PC-9 (cell line): ENCODE data around the gene MMP15. TPM values are rescaled to one million over a fixed set of nuclear protein-coding genes. Genes with fewer than 3 reads are reported as not detected.

Source experiments
- BruUV-seq: library from RNA; stranded (reverse); fragments of 400-500 nt; replicated peaks from 2 replicates; lab custom pipeline; 2021; lab: Mats Ljungman, UMichigan
- CTCF ChIA-PET: fragments of 300-600 bp; sonication (Branson Sonifier 250); formaldehyde crosslinking; loops from one replicate; lab custom pipeline; 2022; ENCODE audit warnings: antibody characterized with exemption; lab: Charles Lee
- POLR2A ChIA-PET: fragments of 300-600 bp; sonication (Branson Sonifier 250); formaldehyde crosslinking; loops from one replicate; lab custom pipeline; 2022; ENCODE audit warnings: antibody characterized with exemption; ENCODE audit not compliant: unreplicated experiment; lab: Charles Lee
- DNase-seq, 2 experiments: peaks; one replicate each; pipeline versions ENCODE4 v3.0.0 to v3.0.0-alpha.2; 2015 to 2022; ENCODE audit warnings: mixed read lengths in 1 of 2
- H2AFZ ChIP-seq: fragments of 200-600 bp; sonication (generic); 2 replicates; pipeline ENCODE4 v1.8.1; 2017; ENCODE audit warnings: antibody characterized with exemption
- H3F3A ChIP-seq: fragments of 200-600 bp; sonication (generic); 2 replicates; pipeline ENCODE4 v1.8.1; 2017; ENCODE audit warnings: antibody characterized with exemption, mild to moderate bottlenecking, low read depth; ENCODE audit not compliant: insufficient read depth
- H3K27ac ChIP-seq: fragments of 200-600 bp; sonication (generic); 2 replicates; pipeline ENCODE4 v1.6.1; 2016; ENCODE audit warnings: mixed run types
- H3K27me3 ChIP-seq: fragments of 200-600 bp; sonication (generic); 2 replicates; pipeline ENCODE4 v1.6.1; 2016; ENCODE audit warnings: low read depth, mixed run types; ENCODE audit not compliant: insufficient read depth
- H3K36me3 ChIP-seq: fragments of 200-600 bp; sonication (generic); 2 replicates; pipeline ENCODE4 v1.6.1; 2016; ENCODE audit warnings: low read depth, mixed run types
- H3K4me1 ChIP-seq: fragments of 200-600 bp; sonication (generic); replicated peaks from 2 replicates; pipeline ENCODE4 v1.6.1; 2016; ENCODE audit warnings: mixed run types; ENCODE audit not compliant: insufficient read depth
- H3K4me2 ChIP-seq: fragments of 200-600 bp; sonication (generic); 2 replicates; pipeline ENCODE4 v1.6.1; 2017; ENCODE audit warnings: mixed run types
- H3K4me3 ChIP-seq: fragments of 200-600 bp; sonication (generic); 2 replicates; pipeline ENCODE4 v1.6.1; 2016; ENCODE audit warnings: mixed run types
- H3K79me2 ChIP-seq: fragments of 200-600 bp; sonication (generic); 2 replicates; pipeline ENCODE4 v1.6.1; 2017; ENCODE audit warnings: low read depth, mixed run types
- H3K9me2 ChIP-seq: fragments of 200-600 bp; sonication (generic); 2 replicates; pipeline ENCODE4 v1.8.1; 2017; ENCODE audit warnings: mild to moderate bottlenecking; ENCODE audit not compliant: insufficient read depth
- H3K9me3 ChIP-seq: fragments of 200-600 bp; sonication (generic); 2 replicates; pipeline ENCODE4 v1.8.1; 2016; ENCODE audit warnings: low read depth; ENCODE audit not compliant: insufficient read depth
- H4K20me1 ChIP-seq: fragments of 200-600 bp; sonication (generic); 2 replicates; pipeline ENCODE4 v1.8.1; 2017; ENCODE audit not compliant: insufficient read depth
- CTCF ChIP-seq: fragments of 200-600 bp; sonication (generic); conservative IDR thresholded peaks from 2 replicates; pipeline ENCODE4 v1.6.1; 2017; ENCODE audit warnings: mixed run types, antibody characterized with exemption, mild to moderate bottlenecking, moderate library complexity
- EZH2 ChIP-seq: fragments of 200-600 bp; sonication (generic); IDR thresholded peaks from 2 replicates; pipeline ENCODE4 v1.8.0; 2017; ENCODE audit warnings: antibody characterized with exemption, low read depth
- intact Hi-C: fragments of 100-400 bp; cut with micrococcal nuclease; formaldehyde crosslinking; loops from one replicate; pipeline ENCODE4 v1.10.0; 2022; ENCODE audit not compliant: unreplicated experiment
- total RNA-seq: library from RNA; stranded (reverse); gene quantifications from 2 replicates; pipeline ENCODE4 v1.2.3, GENCODE V29; 2021

Gene MMP15
- total RNA-seq, 1 experiment from 2014 or later: 20.1 TPM

GRCh38 chr16:58057121-58057520, 31.6 kb downstream of the MMP15 start:
- no peak overlapping the region for H3K4me3 ChIP-seq
- POLR2A ChIA-PET: no interaction called here
- intact Hi-C loops: no loop called here
- H3F3A ChIP-seq: no peaks in the 10 kb centered on the region
- no peaks in the 10 kb centered on the region for H3K36me3 ChIP-seq
- H3K27ac ChIP-seq: no peak overlapping the region
- H2AFZ ChIP-seq: no peak overlapping the region
- TF ChIP-seq CTCF (no peak), EZH2 (no peak)
- CTCF ChIA-PET: no interaction called here
- no peaks in the 10 kb centered on the region for H3K9me2 ChIP-seq
- BruUV-seq: no TSS peak
- no peaks in the 10 kb centered on the region for H3K9me3 ChIP-seq
- no peak overlapping the region for H3K4me2 ChIP-seq
- no peaks in the 10 kb centered on the region for H4K20me1 ChIP-seq
- H3K4me1 ChIP-seq: no peaks in the 10 kb centered on the region
- no peak for DNase-seq
- H3K79me2 ChIP-seq: no peaks in the 10 kb centered on the region
- peaks cover 4% of the 10 kb centered on the region; the same call in 1 of the 2 replicates for H3K27me3 ChIP-seq

- TF ChIP-seq CTCF (no peak), EZH2 (no peak)
- Histone ChIP-seq H3K9me3 (no peaks in the 10 kb centered on the region), H3K9me2 (no peaks in the 10 kb centered on the region), H3K4me1 (no peaks in the 10 kb centered on the region), H3K4me3 (no peak overlapping the region), H3K79me2 (no peaks in the 10 kb centered on the region), H3K27ac (no peak overlapping the region), H3K36me3 (no peaks in the 10 kb centered on the region), H3K27me3 (peaks cover 4% of the 10 kb centered on the region; the same call in 1 of the 2 replicates), H3K4me2 (no peak overlapping the region), H3F3A (no peaks in the 10 kb centered on the region), H4K20me1 (no peaks in the 10 kb centered on the region), H2AFZ (no peak overlapping the region)
- intact Hi-C loops: no loop called here
- no peak for DNase-seq
- no TSS peak for BruUV-seq
- CTCF ChIA-PET: interaction anchor here (0.6 kb wide), 1 partner anchor 135 kb away, joined by 6 read pairs; no protein-coding TSS in a partner anchor
- POLR2A ChIA-PET: no interaction called here
Observed at GRCh38 chr16:58057784-58058183, 32.2 kb downstream of the MMP15 start.

- Histone ChIP-seq H3K9me2 (no peaks in the 10 kb centered on the region), H3K79me2 (no peaks in the 10 kb centered on the region), H3K4me2 (no peak overlapping the region), H2AFZ (no peak overlapping the region), H3K9me3 (no peaks in the 10 kb centered on the region), H3K27ac (no peak overlapping the region), H4K20me1 (no peaks in the 10 kb centered on the region), H3K4me3 (no peak overlapping the region), H3F3A (peaks cover 4% of the 10 kb centered on the region; the same call in 1 of the 2 replicates), H3K36me3 (no peaks in the 10 kb centered on the region), H3K27me3 (0 out of 2 replicates have a peak, but pooled peaks cover 3% of the 10 kb centered on the region), H3K4me1 (no peaks in the 10 kb centered on the region)
- CTCF ChIA-PET: no interaction called here
- POLR2A ChIA-PET: no interaction called here
- TF ChIP-seq EZH2 (no peak), CTCF (no peak)
- no TSS peak for BruUV-seq
- intact Hi-C loops: no loop called here
- DNase-seq: no peak
Observed at GRCh38 chr16:58062821-58063220, 37.3 kb downstream of the MMP15 start.
